Eye (tissue), 1 donor: ENCODE data around the gene PNLIPRP2.
A peak's percentile ranks its signal among the peaks of the same experiment; 100 is the strongest.

Experiments
- DNase-seq: peaks from one replicate; pipeline ENCODE4 v3.0.0-alpha.2; 2015

PNLIPRP2 gene

GRCh38 chr10:116613471-116613870, 7.3 kb upstream of the PNLIPRP2 start:
- DNase-seq: no peak

GRCh38 chr10:116614796-116615195, 6.0 kb upstream of the PNLIPRP2 start:
- no peak for DNase-seq

DNA sequence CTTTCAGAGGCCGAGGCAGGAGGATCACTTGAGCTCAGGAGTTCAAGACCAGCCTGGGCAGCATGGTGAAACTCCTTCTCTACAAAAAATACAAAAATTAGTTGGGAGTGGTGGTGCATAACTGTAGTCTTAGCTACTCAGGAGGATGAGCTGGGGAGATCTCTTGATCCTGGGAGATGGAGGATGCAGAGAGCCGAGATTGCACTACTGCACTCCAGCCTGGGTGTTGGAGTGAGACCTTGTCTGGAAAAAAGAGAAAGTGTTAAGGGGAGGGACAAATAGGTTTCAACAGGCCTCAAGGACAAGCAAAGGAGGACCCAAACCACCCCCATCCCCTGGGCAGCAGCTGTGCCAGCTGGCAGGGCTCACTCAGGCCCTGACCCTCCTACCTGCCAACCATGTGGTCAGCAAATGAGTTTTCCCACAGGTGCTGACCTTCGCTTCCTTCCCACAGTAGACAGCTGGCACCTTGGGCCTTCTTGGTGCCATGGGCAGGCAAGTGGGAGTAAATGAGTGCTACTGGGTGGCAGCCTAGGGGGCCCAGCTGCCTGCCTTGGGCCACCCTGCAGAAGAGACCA, 5.5 kb upstream of the PNLIPRP2 start:
- DNase-seq: no peak

- DNase-seq: no peak
These were observed 723 bp downstream of the PNLIPRP2 start for GRCh38 chr10:116621476-116621875.

- DNase-seq: no peak
These were observed 1.3 kb downstream of the PNLIPRP2 start for GRCh38 chr10:116621934-116622655.

GRCh38 chr10:116625845-116626244, 5.1 kb downstream of the PNLIPRP2 start:
- DNase-seq: no peak

GRCh38 chr10:116626815-116627214, 6.1 kb downstream of the PNLIPRP2 start:
- DNase-seq: no peak

GRCh38 chr10:116627386-116627933, 6.7 kb downstream of the PNLIPRP2 start:
- DNase-seq: peak; percentile 63

DNA sequence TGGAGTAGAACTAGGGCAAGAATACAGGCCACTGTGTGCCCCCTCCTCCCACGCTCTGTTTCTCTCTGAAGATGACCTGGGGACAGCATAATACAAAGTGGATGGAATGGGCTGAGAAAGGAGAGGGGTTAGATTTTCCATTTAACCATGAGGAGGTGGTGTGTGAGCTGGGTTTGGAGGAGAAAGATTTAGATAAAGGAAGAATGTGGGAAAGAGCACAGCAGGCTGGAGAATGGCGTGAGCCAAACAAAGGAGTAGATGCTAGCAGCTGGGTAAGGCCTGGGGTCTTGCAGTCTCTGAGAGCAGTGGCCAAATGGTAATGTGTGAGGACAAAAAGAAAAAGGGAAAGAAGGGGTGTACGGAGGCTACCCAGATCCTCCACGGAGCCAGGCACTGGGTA, 8.6 kb downstream of the PNLIPRP2 start:
- DNase-seq: no peak

DNA sequence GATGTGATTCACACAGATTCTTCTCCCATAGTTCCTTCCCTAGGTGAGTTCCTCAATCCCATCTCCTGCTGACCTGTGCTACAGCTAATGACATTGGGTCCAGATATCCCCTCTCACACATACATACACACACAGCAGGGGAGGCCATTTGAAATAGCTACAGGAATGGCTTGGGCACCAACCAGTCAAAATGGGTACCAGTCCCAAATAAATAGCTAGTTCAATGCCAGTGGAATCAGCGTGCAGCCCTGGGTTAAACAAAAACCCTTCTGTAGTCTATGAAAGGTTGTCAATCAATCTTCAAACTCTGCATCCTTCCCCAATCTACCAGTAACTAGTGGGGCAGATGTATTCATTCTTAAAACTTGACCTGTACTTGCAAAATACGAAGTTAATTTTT, 9.3 kb downstream of the PNLIPRP2 start:
- DNase-seq: no peak

GRCh38 chr10:116631871-116632295, 11.1 kb downstream of the PNLIPRP2 start:
- no peak for DNase-seq

DNA sequence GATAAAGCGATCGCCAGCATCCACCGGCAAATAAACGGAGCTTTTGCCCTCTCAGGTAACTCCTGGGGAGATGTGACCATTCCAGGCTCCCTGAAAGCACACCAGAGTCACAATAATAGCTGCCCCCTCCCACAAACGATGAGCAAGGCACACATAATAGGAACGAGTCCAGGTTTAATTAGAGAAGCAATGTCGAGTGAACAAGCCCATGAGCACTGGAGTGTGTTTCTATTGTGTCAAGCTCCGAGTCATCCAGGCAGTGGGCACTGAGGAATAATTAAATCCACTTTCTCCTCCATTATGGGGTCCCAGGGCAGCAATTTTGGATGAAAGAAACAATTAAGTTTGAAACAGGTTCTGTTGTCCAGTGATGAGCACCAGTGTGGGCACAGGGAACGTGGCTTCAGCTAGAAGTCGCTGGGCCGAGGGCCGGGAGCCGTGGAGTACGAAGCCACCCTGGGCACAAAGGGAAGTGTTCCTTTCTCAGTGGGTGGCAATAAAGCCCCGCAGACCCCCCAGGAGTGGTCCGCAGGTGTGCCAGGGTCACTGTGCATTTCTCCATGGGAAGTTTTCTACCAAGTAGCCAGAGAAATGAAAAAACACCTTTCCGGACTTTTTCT, 12.0 kb downstream of the PNLIPRP2 start:
- peak; percentile 53 for DNase-seq

GRCh38 chr10:116633216-116633600, 12.5 kb downstream of the PNLIPRP2 start:
- DNase-seq: no peak

GRCh38 chr10:116634126-116634975, 13.6 kb downstream of the PNLIPRP2 start:
- no peak for DNase-seq

- DNase-seq: no peak
These were observed 15.6 kb downstream of the PNLIPRP2 start for GRCh38 chr10:116636385-116636784.

GRCh38 chr10:116636976-116637375, 16.2 kb downstream of the PNLIPRP2 start:
- no peak for DNase-seq

- no peak for DNase-seq
These were observed 17.1 kb downstream of the PNLIPRP2 start for GRCh38 chr10:116637830-116638229.

DNA sequence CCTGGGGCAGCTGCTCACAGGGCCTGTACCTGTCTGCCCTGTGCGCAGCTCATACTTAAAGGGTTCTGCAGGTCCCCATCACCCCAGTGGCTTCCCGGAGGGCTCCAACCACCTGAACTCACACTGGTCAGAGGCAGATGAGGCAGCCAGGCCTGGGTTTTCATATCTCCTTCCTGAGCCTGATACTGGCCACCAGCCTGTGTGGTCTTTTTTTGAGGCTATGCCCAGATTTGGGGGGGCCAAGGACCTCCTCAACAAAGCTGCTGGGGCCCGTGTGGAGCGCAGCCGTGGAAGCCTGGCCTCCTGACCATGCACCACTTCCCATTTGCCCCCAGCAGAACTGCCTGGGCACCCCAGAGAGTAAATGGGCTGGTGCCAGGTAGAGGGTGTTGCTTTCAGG, 25.7 kb downstream of the PNLIPRP2 start:
- DNase-seq: no peak

DNA sequence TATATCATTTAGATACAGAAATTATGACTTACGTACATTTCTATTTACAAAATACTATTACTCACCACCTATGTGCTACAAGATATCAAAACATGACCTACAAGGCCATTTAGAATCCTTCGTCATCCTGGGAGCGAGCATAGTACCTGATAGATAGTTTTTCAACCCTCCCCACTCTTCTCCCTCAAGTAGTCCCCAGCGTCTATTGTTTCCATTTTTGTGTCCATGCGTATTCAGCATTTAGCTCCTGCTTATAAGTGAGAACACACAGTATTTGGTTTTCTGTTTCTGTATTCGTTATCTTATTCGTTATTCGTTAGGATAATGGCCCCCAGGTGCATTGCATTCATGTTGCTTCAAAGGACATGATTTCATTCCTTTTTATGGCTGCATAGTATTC, 28.1 kb downstream of the PNLIPRP2 start:
- no peak for DNase-seq

DNA sequence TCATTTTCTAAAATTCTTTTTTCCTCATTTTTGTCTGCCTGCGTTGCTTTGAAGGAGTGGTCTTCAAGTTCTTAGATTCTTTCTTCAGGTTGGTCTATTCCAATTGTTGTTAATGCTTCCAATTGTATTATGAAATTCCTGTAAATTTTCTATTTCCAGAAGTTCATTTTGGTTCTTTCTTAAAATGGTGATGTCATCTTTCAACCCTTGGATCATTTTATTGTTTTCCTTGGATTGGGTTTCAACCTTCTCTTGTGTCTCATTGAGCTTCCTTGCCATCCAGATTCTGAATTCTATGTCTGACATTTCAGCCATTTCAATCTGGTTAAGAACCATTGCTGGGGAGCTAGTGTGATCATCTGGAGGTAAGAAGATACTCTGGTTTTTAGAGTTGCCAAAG, 33.1 kb downstream of the PNLIPRP2 start:
- no peak for DNase-seq

- DNase-seq: no peak
These were observed 34.1 kb downstream of the PNLIPRP2 start for GRCh38 chr10:116654816-116655215.

- no peak for DNase-seq
These were observed 34.8 kb downstream of the PNLIPRP2 start for GRCh38 chr10:116655568-116655967.

DNA sequence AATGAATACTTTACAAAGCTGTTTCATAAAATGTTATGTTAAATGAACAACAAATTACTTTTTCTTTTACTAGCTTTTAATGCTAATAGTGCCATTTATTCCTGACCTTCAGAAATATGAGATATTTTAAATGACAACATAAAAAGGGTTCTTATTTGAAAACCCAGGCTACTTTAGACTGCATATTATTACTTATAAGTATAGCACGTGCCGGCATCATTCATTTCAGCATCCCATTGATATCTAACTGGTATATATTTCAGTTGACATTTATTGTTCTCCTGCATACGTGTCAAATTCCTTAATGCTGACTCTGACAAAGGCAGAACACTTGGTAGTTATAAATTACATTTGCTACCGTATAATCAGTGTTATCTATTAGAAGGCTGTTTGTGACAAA, 35.3 kb downstream of the PNLIPRP2 start:
- DNase-seq: no peak
